ENCODE measurements around the gene PTPRN2. TPM values are rescaled to one million over a fixed set of nuclear protein-coding genes. Genes with fewer than 3 reads are reported as not detected.
A peak's percentile ranks its signal among the peaks of the same experiment; 100 is the strongest.

Gene PTPRN2
- total and polyA plus RNA-seq, 2 of the 13 experiments (the other 11 are each of a cell fraction or from before 2014, with no cell fraction given): 2.5 to 24.2 TPM

DNA sequence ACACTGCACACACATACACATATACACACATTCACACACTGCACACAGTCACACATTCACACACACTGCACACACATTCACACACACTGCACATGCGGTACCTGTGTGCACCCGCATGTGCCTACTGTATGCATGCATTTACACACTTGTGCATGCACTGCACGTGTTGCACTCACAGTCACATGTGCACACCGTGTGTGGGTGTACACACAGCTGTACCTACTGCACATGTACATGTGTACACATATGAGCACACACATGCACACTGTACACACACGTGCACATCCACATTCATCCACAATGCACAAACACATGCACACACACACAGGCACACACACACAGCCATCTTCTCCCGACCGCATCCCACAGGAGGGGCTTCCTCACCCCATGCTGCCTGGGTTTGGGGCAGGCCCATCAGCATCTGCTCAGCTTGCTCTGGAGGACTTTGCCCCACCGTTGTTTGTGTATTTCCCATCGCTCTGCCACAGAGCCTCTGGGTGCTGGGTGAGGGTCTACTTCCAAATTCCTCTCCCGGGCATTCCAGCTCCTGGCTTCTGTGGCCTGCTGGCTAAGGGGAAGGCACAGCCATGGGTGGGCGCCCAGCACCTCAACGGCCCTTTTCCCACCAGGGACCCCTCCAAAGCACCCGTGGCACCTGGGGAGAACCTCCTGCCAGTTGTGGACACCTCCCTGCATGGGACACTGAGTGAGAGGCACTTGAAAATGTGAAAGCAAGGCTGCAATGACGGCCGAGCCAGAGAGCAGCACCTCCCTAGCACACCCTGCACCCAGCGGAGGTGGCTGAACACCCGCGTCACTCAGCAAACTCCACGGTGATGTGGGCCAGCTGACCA lies 324.3 kb downstream of the PTPRN2 start (continued):
- TF ChIP-seq, protein P1, sequence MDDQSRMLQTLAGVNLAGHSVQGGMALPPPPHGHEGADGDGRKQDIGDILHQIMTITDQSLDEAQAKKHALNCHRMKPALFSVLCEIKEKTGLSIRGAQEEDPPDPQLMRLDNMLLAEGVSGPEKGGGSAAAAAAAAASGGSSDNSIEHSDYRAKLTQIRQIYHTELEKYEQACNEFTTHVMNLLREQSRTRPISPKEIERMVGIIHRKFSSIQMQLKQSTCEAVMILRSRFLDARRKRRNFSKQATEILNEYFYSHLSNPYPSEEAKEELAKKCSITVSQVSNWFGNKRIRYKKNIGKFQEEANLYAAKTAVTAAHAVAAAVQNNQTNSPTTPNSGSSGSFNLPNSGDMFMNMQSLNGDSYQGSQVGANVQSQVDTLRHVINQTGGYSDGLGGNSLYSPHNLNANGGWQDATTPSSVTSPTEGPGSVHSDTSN (CRISPR knock-in tag; IDR thresholded peaks at IDR 0.05; ENCODE audit: borderline replicate concordance): no peak
- TF ChIP-seq, protein P2, sequence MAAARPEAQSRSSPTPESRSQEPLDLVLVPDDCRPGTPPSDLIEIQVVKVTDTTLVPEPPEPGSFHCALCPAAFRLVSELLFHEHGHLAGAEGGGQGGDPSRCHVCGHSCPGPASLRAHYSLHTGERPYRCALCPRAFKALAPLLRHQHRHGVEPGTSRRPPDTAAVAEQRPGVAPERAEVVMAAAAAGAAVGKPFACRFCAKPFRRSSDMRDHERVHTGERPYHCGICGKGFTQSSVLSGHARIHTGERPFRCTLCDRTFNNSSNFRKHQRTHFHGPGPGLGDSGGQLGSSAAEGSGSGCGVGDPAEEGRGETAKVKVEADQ (CRISPR knock-in tag; IDR thresholded peaks at IDR 0.05; ENCODE audit: borderline replicate concordance): no peak
- TF ChIP-seq, protein P3, sequence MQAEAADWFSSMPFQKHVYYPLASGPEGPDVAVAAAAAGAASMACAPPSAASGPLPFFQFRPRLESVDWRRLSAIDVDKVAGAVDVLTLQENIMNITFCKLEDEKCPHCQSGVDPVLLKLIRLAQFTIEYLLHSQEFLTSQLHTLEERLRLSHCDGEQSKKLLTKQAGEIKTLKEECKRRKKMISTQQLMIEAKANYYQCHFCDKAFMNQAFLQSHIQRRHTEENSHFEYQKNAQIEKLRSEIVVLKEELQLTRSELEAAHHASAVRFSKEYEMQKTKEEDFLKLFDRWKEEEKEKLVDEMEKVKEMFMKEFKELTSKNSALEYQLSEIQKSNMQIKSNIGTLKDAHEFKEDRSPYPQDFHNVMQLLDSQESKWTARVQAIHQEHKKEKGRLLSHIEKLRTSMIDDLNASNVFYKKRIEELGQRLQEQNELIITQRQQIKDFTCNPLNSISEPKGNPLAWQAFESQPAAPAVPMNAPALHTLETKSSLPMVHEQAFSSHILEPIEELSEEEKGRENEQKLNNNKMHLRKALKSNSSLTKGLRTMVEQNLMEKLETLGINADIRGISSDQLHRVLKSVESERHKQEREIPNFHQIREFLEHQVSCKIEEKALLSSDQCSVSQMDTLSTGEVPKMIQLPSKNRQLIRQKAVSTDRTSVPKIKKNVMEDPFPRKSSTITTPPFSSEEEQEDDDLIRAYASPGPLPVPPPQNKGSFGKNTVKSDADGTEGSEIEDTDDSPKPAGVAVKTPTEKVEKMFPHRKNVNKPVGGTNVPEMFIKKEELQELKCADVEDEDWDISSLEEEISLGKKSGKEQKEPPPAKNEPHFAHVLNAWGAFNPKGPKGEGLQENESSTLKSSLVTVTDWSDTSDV (CRISPR knock-in tag; IDR thresholded peaks at IDR 0.05): no peak
- TF ChIP-seq, protein P4, sequence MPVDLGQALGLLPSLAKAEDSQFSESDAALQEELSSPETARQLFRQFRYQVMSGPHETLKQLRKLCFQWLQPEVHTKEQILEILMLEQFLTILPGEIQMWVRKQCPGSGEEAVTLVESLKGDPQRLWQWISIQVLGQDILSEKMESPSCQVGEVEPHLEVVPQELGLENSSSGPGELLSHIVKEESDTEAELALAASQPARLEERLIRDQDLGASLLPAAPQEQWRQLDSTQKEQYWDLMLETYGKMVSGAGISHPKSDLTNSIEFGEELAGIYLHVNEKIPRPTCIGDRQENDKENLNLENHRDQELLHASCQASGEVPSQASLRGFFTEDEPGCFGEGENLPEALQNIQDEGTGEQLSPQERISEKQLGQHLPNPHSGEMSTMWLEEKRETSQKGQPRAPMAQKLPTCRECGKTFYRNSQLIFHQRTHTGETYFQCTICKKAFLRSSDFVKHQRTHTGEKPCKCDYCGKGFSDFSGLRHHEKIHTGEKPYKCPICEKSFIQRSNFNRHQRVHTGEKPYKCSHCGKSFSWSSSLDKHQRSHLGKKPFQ (CRISPR knock-in tag; IDR thresholded peaks at IDR 0.05; ENCODE audit: insufficient replicate concordance): no peak
- no peak for TF ChIP-seq NFATC3 (CRISPR knock-in tag; IDR thresholded peaks at IDR 0.05)
- no peak for TF ChIP-seq ZNF569 (CRISPR knock-in tag; IDR thresholded peaks at IDR 0.05; ENCODE audit: borderline replicate concordance)
- TF ChIP-seq, protein P5, sequence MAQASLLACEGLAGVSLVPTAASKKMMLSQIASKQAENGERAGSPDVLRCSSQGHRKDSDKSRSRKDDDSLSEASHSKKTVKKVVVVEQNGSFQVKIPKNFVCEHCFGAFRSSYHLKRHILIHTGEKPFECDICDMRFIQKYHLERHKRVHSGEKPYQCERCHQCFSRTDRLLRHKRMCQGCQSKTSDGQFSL (CRISPR knock-in tag; IDR thresholded peaks at IDR 0.05): no peak; the same call in 1 of the 2 replicates
- no peak; the same call in 1 of the 2 replicates for TF ChIP-seq FOXC1 (CRISPR knock-in tag; IDR thresholded peaks at IDR 0.05; ENCODE audit: borderline replicate concordance)
- TF ChIP-seq, protein P6, sequence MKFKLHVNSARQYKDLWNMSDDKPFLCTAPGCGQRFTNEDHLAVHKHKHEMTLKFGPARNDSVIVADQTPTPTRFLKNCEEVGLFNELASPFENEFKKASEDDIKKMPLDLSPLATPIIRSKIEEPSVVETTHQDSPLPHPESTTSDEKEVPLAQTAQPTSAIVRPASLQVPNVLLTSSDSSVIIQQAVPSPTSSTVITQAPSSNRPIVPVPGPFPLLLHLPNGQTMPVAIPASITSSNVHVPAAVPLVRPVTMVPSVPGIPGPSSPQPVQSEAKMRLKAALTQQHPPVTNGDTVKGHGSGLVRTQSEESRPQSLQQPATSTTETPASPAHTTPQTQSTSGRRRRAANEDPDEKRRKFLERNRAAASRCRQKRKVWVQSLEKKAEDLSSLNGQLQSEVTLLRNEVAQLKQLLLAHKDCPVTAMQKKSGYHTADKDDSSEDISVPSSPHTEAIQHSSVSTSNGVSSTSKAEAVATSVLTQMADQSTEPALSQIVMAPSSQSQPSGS (CRISPR knock-in tag; IDR thresholded peaks at IDR 0.05): no peak
- TF ChIP-seq ZNF224 (CRISPR knock-in tag; IDR thresholded peaks at IDR 0.05): no peak
- TF ChIP-seq NPAS2 (CRISPR knock-in tag; IDR thresholded peaks at IDR 0.05; ENCODE audit: borderline replicate concordance): no peak
- no peak for TF ChIP-seq EED (CRISPR knock-in tag; IDR thresholded peaks at IDR 0.05)
- TF ChIP-seq SUZ12 (IDR thresholded peaks at IDR 0.05; ENCODE audit: low read depth, low read length): no peak
- no peak for TF ChIP-seq ZNF713 (CRISPR knock-in tag; IDR thresholded peaks at IDR 0.05)
- no peak for TF ChIP-seq FOSL1 (CRISPR knock-in tag; IDR thresholded peaks at IDR 0.05; ENCODE audit: borderline replicate concordance)
- TF ChIP-seq, protein P7, sequence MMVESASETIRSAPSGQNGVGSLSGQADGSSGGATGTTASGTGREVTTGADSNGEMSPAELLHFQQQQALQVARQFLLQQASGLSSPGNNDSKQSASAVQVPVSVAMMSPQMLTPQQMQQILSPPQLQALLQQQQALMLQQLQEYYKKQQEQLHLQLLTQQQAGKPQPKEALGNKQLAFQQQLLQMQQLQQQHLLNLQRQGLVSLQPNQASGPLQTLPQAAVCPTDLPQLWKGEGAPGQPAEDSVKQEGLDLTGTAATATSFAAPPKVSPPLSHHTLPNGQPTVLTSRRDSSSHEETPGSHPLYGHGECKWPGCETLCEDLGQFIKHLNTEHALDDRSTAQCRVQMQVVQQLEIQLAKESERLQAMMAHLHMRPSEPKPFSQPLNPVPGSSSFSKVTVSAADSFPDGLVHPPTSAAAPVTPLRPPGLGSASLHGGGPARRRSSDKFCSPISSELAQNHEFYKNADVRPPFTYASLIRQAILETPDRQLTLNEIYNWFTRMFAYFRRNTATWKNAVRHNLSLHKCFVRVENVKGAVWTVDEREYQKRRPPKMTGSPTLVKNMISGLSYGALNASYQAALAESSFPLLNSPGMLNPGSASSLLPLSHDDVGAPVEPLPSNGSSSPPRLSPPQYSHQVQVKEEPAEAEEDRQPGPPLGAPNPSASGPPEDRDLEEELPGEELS (CRISPR knock-in tag; IDR thresholded peaks at IDR 0.05): peak; percentile 25; the same call in 1 of the 2 replicates
- TF ChIP-seq ZNF44 (CRISPR knock-in tag; IDR thresholded peaks at IDR 0.05): no peak
- TF ChIP-seq HNF4A (CRISPR knock-in tag; IDR thresholded peaks at IDR 0.05): peak; percentile 87
